ENCODE data around the gene AP1G2. TPM values are rescaled to one million over a fixed set of nuclear protein-coding genes. Genes with fewer than 3 reads are reported as not detected.

AP1G2 gene
- 100 to 1,000 TPM in 5 of 6 donors, 10 to 100 TPM in 1; 73.9 to 418 (median 140) TPM for total RNA-seq

DNA sequence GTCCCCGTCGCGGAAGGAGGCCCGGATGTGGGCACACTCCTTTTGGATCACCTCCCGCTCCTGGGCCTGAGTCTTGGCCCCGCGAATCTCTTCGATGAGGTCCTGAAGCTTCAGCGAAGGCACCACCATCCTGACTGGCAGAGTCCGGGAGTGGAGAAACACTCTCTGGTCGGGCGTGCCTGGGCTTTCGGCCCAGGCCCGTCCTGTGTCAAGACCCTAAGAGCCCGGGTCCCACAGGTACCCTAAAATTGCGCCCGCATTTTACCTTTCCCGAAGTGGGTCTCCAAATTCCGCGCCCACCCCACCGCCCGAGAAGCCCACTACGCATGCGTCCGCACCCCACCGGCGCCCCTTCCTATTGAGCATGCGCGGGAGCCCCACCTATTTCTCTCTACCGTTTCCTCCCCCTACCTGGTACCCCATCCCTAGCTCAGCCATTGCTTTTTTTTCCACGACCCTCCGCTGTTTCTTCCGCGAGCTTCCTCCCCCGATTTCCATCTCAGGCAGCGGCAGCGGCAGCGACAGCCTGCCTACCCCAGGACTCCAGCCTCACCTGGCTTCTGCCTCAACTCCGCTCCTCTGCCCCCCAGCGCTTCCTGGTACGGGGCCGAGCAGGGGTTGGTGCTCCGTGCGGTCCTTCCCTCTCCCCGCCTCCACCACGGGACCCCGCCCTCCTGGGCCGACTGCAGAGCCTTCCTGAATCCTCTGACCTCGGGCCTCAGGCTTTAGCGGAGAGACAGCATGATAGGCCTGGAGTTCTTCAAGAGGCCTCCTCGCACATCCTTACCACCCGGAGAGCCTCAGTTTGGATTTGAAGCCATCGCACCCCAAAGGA lies at the start of gene AP1G2:
TSS of gene AP1G2 (minus strand) at position 606 of the 835 bp plus-strand sequence. CDS start at position 129, 477 bp downstream.
- peaks cover 12 to 54% (median 20%) of the 10 kb centered on the region in 4 donors for H3K4me1 ChIP-seq
- WGBS, 2 donors: 1 to 3% methylated on average over 48 to 51 of the region's 53 CpGs
- DNase-seq (peak; percentile 95 to 96), ATAC-seq (ENCODE audit: low FRiP score in 2 of 2) (peak; percentile 89 to 90)
- no peaks in the 10 kb centered on the region for H3K27me3 ChIP-seq
- H3K27ac ChIP-seq: peak within 1 kb of the TSS; percentile 43 to 89 (median 72)
- H3K36me3 ChIP-seq: peaks cover 0 to 23% (median 15%) of the 10 kb centered on the region in 4 donors
- H3K9me3 ChIP-seq: no peaks in the 10 kb centered on the region
- peak within 1 kb of the TSS; percentile 43 to 81 (median 69) for H3K4me3 ChIP-seq
- no peak for TF ChIP-seq EP300 (IDR thresholded peaks at IDR 0.05)
- no peak for TF ChIP-seq CTCF (IDR thresholded peaks at IDR 0.05)
- TF ChIP-seq POLR2A (IDR thresholded peaks at IDR 0.05): peak in 2 of 4 donors; percentile 28 to 84
- peak; percentile 66 to 79 for TF ChIP-seq POLR2AphosphoS5 (IDR thresholded peaks at IDR 0.05)

- ATAC-seq (ENCODE audit: low FRiP score in 2 of 2): no peak
- Histone ChIP-seq H3K4me3 (no peak overlapping the region), H3K4me1 (peaks cover 0 to 5% (median 2%) of the 10 kb centered on the region in 4 donors), H3K27ac (no peak overlapping the region), H3K9me3 (no peaks in the 10 kb centered on the region), H3K27me3 (no peaks in the 10 kb centered on the region), H3K36me3 (no peaks in the 10 kb centered on the region)
- DNase-seq: no peak
- no peak for TF ChIP-seq POLR2A (IDR thresholded peaks at IDR 0.05)
- no peak for TF ChIP-seq EP300 (IDR thresholded peaks at IDR 0.05)
- TF ChIP-seq POLR2AphosphoS5 (IDR thresholded peaks at IDR 0.05): no peak
- TF ChIP-seq CTCF (IDR thresholded peaks at IDR 0.05): no peak
- 53 to 57% methylated on average over 5 of the region's 5 CpGs for WGBS, 2 donors
Observed at GRCh38 chr14:23615856-23616255, 48.3 kb upstream of the AP1G2 start.

DNA sequence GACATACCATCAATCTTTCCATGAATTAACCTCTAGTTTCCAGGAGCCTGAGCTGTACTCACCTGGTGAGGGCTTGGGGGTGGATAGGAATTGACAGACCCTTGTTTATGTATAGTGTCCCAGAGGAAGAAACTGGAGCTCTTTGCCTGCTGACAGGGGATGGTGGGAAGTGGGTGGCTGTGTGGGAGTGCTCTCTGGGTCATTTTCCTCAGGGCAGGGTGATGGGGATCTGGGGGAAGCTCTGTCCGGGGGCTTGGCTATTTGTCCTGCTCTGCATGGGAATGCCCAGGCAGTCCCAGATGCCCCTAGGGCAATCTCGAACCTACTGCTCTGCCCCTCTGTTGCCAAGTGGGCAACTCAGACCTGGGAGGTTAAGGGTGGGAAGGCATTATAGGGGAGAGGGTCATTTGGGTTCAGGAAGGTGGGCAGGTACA lies 46.8 kb upstream of the AP1G2 start:
- H3K36me3 ChIP-seq: no peaks in the 10 kb centered on the region
- no peak overlapping the region for H3K4me3 ChIP-seq
- H3K27me3 ChIP-seq: no peaks in the 10 kb centered on the region
- WGBS, 2 donors: 71 to 75% methylated on average over 1 to 2 of the region's 2 CpGs
- peak overlapping the region in 2 of 4 donors; percentile 45 to 49 for H3K27ac ChIP-seq
- no peaks in the 10 kb centered on the region for H3K9me3 ChIP-seq
- ATAC-seq (ENCODE audit: low FRiP score in 2 of 2) (no peak), DNase-seq (no peak)
- peaks cover 0 to 7% (median 3%) of the 10 kb centered on the region in 4 donors for H3K4me1 ChIP-seq
- TF ChIP-seq CTCF (IDR thresholded peaks at IDR 0.05): no peak
- TF ChIP-seq POLR2AphosphoS5 (IDR thresholded peaks at IDR 0.05): no peak
- TF ChIP-seq POLR2A (IDR thresholded peaks at IDR 0.05): no peak
- no peak for TF ChIP-seq EP300 (IDR thresholded peaks at IDR 0.05)

DNA sequence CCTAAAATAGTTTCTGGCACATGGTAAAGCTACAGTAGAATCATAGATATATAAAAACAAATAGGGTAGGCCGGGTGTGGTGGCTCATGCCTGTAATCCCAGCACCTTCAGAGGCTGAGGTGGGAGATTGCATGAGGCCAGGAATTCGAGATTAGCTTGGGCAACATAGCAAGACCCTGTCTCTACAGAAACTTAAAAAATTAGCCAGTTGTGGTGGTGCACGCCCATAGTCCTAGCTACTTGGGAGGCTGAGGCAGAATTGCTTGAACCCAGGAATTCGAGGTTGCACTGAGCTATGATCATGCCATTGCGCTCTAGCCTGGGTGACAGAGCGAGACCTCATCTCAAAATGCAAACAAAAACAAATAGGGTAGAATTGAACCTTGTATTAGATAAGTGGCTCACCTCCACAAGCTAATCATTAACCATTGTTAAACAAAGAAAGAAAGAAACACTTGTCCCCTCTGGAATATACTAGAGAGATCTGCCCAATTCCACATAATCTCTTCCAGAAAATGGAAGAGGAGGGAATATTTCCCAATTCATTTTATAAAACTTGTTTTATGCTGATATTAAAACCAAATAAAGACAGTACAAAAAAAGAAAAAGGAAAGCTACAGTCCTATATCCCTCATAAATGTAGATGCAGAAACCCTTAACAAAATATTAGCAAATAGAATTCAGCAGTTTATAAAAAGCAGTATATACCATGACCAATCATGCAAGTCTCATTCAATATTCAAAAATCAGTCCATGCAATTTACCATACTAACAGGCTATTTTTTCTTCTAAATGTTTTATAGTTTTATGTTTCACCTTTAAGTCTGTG lies 45.9 kb upstream of the AP1G2 start:
- H3K4me3 ChIP-seq: peak overlapping the region in 1 of 4 donors; percentile 5
- H3K27me3 ChIP-seq: no peaks in the 10 kb centered on the region
- H3K4me1 ChIP-seq: peaks cover 0 to 7% (median 3%) of the 10 kb centered on the region in 4 donors
- ATAC-seq (ENCODE audit: low FRiP score in 2 of 2) (no peak), DNase-seq (no peak)
- peak overlapping the region; percentile 37 to 49 (median 44) for H3K27ac ChIP-seq
- H3K9me3 ChIP-seq: no peaks in the 10 kb centered on the region
- TF ChIP-seq POLR2AphosphoS5 (IDR thresholded peaks at IDR 0.05) (no peak), CTCF (IDR thresholded peaks at IDR 0.05) (no peak), EP300 (IDR thresholded peaks at IDR 0.05) (no peak), POLR2A (IDR thresholded peaks at IDR 0.05) (no peak)
- WGBS, 2 donors: 68 to 77% methylated on average over 6 of the region's 6 CpGs
- no peaks in the 10 kb centered on the region for H3K36me3 ChIP-seq

All from upper lobe of left lung (tissue), 6 donors.